CD4-positive, alpha-beta T cell treated with Interleukin-4 for 4 hours (primary cell): ENCODE data around the gene FOXD1.

Experiments
- DNase-seq: peaks from one replicate; pipeline ENCODE4 v3.0.0-alpha.2; 2020

FOXD1 gene

DNA sequence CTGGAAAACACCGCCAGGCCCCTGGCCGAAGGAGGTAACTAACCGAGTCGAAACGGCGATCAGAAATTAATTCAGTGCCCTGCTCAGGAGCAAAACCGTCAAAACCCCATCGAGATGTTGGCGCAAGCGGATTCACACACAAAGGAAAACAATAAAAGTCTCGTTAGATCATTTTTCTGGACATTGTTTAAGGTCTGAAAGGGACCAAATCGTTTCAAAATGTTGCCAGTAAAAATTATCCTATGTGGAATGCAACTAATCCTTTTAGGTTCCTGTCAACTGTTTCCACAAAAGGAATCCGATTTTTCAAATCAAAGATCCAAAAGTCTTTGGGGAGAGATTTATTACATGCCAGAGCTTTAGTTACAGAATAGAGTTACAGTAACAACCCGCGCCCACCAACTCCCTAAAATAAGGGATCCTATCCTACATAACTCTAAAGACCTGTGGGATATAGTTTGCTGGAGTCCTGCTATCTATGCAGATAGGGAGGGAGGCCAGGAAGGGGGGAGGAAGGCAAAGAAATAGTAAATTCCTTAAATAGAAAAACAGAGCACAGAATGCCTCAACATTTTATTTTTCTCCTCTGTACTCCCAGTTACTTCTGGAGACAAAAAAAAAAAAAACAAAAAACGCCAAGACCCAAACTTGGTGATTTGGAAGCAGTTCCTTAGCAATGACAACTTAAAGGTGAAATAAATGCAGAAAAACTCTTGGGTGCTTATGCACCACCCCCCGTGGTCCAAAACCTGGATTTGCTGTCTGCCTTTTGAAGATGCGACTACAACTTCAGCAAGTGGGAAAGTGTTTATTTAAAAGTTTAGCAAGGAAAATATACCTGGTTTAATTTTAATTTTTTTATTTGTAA lies 10.6 kb downstream of the FOXD1 start:
- DNase-seq: no peak

DNA sequence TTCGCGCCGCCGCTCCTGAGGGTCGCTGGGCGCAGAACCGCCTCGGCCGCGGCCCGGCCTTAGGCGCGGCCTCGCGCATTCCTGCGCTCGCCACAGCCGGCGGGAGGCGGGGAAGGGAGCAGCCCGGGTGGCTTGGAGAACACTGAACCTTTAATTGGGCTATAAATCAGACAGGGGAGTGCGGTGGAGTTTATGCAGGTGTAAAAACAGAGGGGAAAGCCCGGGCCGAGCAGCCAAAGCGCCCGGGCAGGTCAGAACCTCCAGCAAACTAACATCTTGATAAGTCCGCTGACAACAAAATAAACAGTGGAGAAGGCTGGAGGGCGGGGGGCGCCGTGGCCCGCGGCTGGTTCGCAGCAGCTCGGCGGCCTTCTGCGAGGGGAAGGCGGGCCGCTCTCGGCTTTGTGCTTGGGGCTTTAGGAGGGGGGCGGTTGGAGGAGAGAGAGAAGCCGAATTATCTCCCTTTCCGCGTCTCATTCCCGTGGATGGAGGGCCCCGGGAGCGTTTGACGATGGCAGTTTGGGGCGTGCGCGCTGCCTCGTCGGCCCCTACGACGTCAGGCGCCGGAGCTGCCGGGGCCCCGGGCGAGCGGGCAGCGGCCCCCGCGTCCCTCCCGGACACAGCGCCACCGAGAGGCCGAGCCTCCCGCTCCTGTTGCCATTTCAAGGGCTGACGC lies 11.3 kb downstream of the FOXD1 start:
- no peak for DNase-seq

DNA sequence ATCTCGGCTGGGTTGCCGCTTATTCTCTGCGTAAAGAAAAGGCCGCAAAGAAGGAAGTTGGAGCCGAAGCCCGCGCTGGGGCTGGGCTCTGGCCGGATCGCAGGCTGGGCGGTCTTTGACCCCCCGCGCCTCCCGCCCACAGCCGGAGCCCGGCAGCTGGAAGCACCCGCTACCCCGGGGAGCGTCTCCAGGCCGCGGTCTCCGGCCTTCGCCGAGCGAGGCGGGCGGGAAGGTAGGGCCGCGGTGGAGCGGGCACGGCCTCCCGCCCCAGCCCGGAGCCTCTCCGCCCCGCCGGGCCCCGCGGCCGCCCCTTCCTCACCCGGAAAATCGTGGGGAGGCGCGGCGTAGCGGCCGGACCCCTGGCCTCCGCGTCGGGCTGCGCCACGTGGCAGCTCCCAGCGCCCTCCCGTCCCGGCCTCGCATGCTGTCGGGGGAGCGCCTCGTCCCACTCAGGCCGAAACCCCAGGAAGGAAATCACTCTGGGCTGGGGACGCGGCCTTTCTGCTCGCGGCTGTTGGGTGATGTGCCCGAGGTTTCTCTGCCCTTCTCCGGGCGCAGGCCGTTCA lies 12.0 kb downstream of the FOXD1 start:
- DNase-seq: no peak

DNA sequence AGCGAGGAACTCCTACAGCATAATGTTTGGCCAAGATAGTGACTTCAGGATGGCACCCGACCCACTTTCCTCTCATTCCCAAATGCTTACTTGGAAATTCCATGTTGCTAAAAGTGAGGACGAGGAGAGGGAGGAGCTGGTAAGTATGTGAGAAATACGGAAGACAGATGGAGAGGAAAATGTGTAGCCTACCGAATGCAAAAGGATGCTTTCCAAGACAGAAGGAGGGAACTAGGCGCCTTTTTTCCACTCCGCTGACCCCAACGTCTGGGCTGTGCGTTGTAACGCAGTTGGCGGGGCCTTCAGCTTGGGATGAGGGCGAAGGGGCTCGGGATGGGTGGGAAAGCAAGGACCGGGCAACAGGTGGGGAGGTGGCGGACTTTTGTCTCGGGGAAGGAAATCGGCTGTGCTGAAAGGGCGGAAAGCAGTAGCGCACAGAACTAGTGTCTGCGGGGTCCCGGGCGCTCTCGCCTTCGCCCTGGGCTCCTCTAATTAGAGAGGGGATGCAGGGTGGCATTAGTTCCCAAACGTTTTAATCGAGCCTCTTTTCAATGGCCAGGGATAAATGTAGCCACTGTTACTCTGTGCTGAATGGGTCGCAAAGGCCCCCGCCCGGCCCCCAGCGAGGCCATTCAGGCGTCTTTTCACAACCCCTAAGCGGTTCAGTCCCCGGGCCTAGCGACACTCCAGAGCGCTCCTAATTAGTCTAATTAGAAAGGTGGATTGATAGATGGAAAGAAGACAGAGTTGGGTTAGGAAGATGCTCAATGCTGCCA lies 12.6 kb downstream of the FOXD1 start:
- DNase-seq: no peak

DNA sequence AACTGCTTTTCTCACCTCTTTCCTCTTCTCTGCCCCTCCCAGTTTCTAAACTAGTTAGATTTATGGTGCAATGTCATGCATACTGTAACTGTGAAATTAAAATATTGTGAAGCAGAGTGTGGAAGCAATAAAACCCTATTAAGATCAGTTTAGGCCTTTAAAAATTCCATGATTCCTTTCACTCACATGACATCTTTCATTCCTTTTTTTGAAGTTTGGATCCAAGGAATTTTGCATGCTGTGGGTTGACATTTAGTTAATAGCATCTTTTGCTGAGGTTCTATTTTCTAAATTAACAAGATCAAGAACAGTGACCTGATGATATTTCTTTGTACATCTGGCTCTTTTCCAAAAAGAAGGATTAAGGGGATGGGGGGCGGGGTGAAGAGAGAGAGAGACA lies 13.7 kb downstream of the FOXD1 start:
- DNase-seq: no peak

DNA sequence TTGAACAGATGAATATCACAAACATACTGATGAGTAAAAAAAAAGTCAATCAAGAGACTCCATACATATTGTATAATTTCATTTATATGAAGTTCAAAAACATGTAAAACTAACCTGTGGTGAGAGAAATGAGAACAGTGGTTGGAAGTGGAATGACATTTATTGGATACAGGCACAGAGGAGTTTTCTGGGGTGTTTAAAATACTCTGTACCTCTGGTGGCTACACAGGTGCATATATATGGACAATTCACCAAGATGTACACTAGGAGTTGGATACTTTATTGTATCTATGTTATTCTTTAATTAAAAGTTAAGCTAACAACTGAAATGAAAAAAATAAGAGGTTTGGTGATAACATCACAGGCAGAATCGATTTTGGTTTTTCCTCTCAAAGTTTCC lies 14.1 kb downstream of the FOXD1 start:
- no peak for DNase-seq

DNA sequence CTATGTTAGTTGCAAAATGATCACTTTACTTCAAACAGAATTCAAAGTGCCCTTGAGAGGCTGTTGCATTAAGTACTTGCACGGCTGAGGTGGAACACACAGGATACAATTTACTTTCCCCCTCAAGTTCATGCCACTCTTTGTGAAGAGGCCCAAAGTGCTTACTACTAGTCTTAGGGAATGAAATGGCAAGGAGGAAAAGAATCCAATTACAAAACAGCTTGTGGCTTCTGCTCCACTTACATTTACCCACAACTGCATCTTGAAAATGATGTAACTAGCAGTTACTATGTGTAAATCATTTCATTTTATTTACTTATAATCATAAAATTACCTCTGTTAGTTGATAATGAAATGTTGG lies 14.6 kb downstream of the FOXD1 start:
- no peak for DNase-seq

DNA sequence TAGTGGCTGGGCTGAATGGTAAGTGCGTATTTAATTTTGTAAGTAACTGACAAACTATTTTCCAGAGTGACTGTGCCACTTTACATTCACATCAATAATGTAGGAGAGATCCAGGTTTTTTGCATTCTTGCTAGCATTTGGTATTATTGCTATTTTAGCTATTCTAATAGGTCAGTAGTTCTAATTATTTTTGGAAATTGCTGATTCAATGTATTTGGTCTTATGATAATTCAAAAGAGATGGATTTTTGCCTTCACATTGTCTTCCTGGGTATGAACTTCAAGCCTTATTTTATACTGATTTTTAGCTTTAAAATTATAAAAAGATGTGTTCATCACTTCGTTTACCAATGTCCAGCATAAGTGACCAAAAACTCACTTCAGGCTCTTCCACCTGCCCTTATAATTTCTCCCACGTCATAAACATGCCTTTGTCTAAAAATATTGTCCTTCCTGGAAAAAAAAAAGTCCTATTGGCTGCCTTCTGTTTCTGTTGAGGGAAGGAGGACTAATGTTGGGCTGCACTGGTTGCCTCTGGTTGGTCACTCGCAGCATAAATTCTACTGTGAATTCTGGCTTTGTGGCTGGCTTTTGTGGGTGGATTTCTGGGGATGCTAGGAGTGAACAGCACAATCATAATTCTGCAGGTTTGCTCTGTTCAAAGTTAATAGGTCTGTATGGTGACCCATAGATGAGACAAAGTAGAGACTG lies 15.2 kb downstream of the FOXD1 start:
- no peak for DNase-seq

DNA sequence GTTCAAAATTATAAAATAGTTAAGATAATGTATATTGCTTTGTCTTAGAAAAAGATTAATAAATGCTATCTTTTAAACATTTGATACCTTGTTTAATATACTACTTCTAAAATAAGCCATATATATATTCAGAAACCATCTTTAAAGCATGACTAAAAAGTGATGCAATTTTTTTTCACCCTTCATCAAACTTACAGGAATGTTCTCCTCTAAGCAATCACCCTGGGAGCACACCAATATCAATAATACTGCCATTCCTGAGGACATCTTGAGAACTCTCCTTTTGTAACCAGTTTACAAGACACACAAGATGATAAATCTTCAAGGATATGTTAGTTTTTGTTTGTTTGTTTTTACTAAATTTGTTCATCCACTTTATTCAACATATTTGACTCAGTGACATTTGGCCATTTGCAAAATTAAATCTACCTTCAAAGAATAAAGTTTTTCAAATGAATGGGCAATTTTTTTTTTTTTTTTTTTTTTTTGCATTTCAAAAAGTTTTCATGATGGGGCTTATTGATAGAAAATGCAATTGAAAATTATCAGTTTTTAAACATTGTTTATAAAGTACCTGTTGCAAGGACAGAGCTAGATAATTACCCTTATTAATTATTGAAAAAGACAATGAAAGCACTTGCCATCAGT lies 17.2 kb downstream of the FOXD1 start:
- no peak for DNase-seq

DNA sequence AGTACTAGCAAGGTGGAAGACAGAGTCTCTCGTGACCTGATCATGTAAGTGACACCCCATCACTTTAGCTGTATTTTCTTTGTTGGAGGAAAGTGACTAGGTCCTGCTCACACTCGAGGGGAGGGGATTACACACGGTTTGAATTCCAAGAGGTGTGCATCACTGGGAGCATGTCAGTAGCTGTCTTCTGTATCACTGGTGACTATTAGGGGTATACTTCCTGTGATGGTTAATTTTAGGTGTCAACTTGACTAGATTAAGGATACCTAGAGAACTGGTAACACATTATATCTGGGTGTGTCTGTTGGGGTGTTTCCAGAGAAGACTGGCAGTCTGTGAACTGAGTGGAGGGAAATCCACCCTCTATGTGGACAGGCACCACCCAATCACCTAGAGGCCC lies 22.5 kb downstream of the FOXD1 start:
- no peak for DNase-seq

DNA sequence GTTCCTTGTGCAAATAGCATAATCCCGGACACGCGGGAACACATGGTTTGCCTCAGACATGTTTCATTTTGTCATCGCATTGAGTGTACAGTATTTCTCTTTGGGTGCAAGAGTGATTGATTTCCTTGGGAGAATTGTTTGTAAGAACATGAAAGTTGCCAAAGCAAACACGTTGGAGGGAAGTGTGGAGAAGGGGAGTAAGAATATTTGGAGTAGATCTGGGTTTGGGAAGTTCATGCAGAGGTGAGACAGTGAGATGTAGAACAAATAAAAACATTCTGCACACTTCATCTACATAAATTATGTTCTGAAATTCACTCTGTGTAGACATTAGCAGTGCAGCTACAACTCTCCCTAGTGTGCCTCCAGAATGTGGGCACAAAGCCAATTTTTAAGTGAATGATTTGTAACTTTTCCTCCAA lies 24.0 kb downstream of the FOXD1 start:
- no peak for DNase-seq

DNA sequence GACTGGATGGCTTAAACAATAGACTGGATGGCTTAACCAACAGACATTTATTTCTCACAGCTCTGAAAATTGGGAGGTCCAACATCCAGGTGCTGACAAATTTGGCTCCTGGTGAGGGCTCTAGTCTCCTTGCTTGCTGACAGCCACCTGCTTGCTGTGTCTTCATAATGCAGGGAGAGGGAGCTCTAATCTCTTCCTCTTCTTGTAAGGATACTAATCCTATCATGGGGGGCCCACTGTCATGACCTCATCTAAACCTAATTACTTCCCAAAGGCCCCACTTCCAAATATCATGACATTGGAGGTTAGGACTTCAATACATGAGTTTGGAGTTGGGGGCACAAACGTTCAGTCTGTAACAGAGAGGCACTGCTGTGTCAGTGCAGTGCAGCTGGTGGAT lies 26.4 kb downstream of the FOXD1 start:
- DNase-seq: no peak

DNA sequence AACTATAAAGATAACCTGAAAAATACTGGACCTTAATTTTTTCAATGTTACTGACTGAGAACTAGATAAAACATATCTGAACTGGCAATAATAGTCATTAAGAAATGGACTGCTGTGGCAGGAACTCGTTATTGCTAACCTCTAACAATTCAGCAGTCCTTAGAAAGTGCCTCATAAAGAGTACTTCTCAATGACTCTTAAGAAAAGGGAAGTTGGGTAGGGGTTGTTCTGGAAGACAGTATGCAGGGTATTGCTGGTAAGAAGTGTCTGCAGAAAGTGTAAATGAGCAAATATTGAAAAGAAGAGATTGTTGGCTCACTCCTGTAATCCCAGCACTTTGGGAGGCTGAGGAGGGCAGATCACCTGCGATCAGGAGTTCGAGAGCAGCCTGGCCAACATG lies 27.9 kb downstream of the FOXD1 start:
- DNase-seq: no peak

DNA sequence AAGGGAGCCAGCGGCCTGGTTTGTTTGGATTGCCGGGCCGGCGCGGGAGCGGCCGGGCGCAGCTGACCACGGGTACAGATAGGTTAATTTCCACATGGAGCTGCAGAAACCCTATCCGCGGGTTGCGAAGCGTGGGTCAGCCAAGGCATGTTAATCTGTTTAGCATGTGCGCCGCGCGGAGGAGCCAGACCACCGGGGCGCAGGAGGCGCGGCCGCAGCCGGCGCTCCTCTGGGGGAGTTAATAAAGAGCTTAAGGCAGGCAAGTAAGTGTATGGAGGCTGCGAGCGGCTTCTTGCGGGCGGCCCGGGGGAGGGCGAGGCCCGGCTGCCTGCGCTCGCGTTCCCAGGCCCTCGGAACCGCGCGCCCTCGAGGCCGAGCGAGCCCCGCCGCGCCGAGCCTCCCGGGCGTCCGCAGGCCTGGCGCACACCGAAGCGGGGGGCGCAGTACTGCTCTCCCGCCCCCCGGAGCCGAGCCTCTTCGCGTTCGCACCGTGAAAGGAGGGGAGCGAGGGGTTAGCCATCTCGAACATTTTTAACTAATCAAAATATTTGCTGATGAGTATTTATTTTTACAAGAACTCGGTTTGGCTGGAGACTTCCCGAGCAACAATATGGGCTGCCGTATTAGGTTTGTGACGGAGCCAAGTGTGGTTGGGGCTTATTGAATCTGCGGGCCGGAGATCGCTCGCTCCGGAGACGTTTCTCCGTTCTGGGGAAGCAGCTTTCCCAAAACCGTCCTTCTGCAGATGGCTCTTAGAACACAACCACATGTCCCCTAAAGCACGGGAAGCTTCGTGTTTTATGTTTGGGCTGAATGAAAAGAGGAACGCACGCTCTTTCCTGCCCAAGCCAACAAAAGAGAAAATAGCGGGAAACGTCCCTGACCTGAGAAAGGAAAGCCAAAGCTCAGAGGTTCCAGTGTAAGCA lies 28.8 kb downstream of the FOXD1 start:
- DNase-seq: no peak

DNA sequence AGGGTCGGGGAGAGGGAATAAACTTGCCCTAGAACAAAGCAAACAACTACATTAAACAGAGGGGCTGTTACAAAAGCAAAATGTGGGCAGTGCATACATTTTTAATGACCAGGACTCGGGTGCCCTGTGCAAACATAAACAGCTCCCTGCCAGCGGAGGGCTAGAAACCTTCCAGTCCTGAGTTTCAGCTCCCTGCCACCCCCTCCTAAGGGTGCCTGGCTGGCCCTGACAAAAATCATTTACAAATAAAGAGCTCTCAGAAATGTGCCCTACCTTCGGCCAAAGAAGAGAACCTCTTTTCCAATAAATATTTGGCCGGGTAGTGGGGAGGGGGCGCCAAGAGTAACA lies 29.5 kb downstream of the FOXD1 start:
- DNase-seq: no peak

DNA sequence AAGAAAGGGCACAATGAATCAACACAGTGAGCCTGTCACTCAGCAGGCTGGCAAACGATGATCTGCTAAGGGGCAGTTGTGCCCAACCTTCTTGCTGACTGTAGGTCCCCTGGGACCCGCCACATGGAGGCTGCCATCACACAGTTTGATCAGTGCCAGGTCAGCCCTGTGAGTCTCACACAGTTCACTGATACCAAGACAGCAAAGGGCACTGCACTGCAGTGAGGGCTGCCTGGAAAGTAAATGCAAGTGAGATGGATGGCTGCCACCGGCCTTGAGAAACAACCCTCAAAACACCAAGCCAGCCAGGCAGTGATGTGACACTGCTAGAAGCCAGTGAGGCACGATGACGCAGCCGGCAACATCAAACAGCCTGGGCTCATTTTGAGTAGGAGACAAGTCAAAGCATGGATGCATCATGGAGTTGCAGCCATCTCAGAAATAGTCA lies 30.3 kb downstream of the FOXD1 start:
- no peak for DNase-seq

DNA sequence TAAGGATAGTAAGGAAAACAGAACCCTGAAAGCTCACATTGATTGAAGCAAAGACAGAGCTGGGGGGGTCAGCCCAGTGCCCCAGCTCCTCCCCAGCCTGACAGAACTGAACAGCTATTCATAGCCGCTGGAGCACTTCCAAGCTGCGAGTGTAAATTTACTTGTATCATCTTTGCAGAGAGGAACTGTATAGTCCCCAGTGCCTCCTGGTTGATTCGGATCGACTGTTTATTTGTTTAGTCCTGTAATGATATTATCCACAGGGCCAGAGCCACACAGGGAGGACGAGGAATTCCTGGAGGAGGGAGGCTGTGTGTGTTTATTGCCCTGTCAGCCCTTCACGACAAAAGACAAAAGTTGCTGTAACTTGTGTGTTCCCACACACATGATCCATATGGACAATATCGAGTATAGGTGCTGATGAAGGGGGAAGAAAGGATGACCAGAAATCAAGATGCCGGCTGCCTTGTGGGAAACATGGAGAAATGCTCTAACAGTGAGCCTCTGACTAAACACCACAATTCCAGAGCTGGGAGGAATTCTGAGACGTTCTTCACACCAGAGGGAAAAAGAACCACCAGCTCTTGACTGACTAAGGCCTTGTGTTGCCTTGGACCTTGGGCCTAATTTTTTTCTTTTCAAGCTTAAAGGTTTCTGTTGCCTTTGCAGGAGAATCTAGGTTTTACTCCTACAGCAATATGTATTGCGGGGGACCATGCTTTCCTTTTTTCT lies 31.1 kb downstream of the FOXD1 start:
- DNase-seq: no peak

DNA sequence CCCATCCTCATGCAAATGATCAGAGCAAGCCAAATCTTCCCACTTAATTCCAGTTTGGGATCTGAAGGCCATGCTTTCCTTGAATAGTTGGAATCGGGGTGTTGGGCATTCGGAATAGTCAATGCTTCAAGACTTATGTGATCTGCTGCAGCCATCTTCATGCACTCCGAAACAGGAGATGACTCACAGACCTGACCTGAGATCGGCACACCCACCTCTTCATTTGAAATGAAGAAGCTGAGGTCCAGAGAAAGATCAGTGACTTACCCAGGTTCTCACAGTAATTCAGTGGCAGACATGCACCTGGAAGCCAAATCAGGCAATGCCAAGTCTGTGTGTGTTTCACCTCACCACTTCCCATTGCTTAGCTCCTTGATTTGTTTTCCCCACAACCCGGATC lies 33.0 kb downstream of the FOXD1 start:
- DNase-seq: no peak

DNA sequence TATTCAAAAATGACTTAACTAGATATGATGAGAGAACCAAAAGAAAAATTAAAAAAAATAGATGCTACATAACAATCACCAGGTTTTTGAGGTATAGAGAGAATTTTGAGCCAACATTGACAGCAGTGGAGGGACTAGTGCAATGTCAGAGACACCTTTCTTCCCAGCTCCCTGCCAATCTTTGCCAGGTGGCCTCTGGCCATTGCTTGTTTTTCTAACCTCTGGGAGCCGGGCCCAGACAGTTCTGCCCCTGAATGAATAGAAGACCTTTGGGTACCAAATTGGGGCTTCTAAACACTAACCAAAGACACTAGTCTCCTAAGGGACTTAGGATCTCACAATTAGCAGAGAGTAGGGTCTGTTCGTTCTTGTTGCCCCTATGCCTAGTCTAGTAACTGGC lies 33.4 kb downstream of the FOXD1 start:
- no peak for DNase-seq

DNA sequence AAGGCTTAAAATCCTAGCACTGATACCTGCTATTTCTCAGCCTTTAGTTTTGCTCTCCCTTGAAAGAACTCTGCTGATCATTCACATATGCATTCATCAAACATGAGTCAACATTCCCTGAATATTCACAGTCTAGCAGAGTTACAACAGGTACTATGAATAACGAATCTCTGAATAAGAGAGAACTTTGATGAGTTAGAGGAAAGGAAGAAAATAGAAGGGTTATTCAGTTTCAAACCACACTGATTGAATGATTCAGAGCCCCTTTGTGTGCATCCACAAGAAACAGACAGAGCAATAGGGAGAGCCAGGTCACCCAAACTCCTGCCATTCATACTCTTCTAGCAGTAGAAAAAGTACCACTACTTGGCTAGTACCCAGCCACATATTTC lies 36.0 kb downstream of the FOXD1 start:
- no peak for DNase-seq
